Measurements from ENCODE around the gene CDC14A.
"Not testable (repeated sequence)": the region's sequence is repeated elsewhere in the genome, so short reads cannot be mapped to it uniquely, and the experiment has no call there.

DNA sequence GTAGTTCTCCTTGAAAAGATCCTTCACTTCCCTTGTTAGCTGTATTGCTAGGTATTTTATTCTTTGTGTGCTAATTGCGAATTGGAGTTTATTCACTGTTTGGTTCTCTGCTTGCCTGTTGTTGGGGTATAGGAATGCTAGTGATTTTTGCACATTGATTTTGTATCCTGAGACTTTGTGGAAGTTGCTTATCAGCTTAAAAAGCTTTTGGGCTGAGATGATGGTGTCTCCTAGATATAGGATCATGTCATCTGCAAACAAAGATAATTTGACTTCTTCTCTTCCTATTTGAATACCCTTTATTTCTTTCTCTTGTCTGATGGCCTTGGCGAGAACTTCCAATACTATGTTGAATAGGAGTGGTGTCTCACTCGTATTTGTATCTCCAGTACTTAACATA, 55.1 kb downstream of the CDC14A start:
- TF ChIP-seq, protein P1, sequence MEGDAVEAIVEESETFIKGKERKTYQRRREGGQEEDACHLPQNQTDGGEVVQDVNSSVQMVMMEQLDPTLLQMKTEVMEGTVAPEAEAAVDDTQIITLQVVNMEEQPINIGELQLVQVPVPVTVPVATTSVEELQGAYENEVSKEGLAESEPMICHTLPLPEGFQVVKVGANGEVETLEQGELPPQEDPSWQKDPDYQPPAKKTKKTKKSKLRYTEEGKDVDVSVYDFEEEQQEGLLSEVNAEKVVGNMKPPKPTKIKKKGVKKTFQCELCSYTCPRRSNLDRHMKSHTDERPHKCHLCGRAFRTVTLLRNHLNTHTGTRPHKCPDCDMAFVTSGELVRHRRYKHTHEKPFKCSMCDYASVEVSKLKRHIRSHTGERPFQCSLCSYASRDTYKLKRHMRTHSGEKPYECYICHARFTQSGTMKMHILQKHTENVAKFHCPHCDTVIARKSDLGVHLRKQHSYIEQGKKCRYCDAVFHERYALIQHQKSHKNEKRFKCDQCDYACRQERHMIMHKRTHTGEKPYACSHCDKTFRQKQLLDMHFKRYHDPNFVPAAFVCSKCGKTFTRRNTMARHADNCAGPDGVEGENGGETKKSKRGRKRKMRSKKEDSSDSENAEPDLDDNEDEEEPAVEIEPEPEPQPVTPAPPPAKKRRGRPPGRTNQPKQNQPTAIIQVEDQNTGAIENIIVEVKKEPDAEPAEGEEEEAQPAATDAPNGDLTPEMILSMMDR (IDR thresholded peaks at IDR 0.05; ENCODE audit: insufficient read depth, low read length): not testable (repeated sequence)
- not testable (repeated sequence) for TF ChIP-seq POLR2AphosphoS5 (IDR thresholded peaks at IDR 0.05; ENCODE audit: low read depth); SPI1 (IDR thresholded peaks at IDR 0.05; ENCODE audit: borderline replicate concordance, low read depth)
- TF ChIP-seq, protein P2, sequence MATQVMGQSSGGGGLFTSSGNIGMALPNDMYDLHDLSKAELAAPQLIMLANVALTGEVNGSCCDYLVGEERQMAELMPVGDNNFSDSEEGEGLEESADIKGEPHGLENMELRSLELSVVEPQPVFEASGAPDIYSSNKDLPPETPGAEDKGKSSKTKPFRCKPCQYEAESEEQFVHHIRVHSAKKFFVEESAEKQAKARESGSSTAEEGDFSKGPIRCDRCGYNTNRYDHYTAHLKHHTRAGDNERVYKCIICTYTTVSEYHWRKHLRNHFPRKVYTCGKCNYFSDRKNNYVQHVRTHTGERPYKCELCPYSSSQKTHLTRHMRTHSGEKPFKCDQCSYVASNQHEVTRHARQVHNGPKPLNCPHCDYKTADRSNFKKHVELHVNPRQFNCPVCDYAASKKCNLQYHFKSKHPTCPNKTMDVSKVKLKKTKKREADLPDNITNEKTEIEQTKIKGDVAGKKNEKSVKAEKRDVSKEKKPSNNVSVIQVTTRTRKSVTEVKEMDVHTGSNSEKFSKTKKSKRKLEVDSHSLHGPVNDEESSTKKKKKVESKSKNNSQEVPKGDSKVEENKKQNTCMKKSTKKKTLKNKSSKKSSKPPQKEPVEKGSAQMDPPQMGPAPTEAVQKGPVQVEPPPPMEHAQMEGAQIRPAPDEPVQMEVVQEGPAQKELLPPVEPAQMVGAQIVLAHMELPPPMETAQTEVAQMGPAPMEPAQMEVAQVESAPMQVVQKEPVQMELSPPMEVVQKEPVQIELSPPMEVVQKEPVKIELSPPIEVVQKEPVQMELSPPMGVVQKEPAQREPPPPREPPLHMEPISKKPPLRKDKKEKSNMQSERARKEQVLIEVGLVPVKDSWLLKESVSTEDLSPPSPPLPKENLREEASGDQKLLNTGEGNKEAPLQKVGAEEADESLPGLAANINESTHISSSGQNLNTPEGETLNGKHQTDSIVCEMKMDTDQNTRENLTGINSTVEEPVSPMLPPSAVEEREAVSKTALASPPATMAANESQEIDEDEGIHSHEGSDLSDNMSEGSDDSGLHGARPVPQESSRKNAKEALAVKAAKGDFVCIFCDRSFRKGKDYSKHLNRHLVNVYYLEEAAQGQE (IDR thresholded peaks at IDR 0.05; ENCODE audit: insufficient replicate concordance, low read depth): not testable (repeated sequence)
